ENCODE results near the gene ZMYND19.
"Not testable (repeated sequence)": the region's sequence is repeated elsewhere in the genome, so short reads cannot be mapped to it uniquely, and the experiment has no call there.

ZMYND19 gene

GRCh38 chr9:137540536-137540935 is 49.8 kb downstream of the ZMYND19 start:
- H3K4me3 ChIP-seq (replicated peaks in 1 of 2; ENCODE audit: low read depth in 2 of 2, low read length in 2 of 2) = no peak overlapping the region
- no peak for TF ChIP-seq CTCF (IDR thresholded peaks at IDR 0.05; ENCODE audit: low read depth, low read length)
- DNase-seq (ENCODE audit: low read depth in 2 of 2) = no peak

GRCh38 chr9:137538058-137538457 is 52.3 kb downstream of the ZMYND19 start:
- H3K4me3 ChIP-seq (replicated peaks in 1 of 2; ENCODE audit: low read depth in 2 of 2, low read length in 2 of 2) = no peak overlapping the region
- no peak for TF ChIP-seq CTCF (IDR thresholded peaks at IDR 0.05; ENCODE audit: low read depth, low read length)
- DNase-seq (ENCODE audit: low read depth in 2 of 2) = no peak

- not testable (repeated sequence) for H3K4me3 ChIP-seq (replicated peaks in 1 of 2; ENCODE audit: low read depth in 2 of 2, low read length in 2 of 2); DNase-seq (ENCODE audit: low read depth in 2 of 2)
Measured at GRCh38 chr9:137536594-137537131, 53.6 kb downstream of the ZMYND19 start.

- no peak overlapping the region for H3K4me3 ChIP-seq (replicated peaks in 1 of 2; ENCODE audit: low read depth in 2 of 2, low read length in 2 of 2)
- no peak for DNase-seq (ENCODE audit: low read depth in 2 of 2)
- TF ChIP-seq CTCF (IDR thresholded peaks at IDR 0.05; ENCODE audit: low read depth, low read length) = no peak
Measured at GRCh38 chr9:137535120-137535428, 55.2 kb downstream of the ZMYND19 start.

GRCh38 chr9:137534256-137535119 is 55.8 kb downstream of the ZMYND19 start:
- peak; percentile 76 for TF ChIP-seq CTCF (IDR thresholded peaks at IDR 0.05; ENCODE audit: low read depth, low read length)
- DNase-seq (ENCODE audit: low read depth in 2 of 2) = peak; percentile 71 to 75
- H3K4me3 ChIP-seq (replicated peaks in 1 of 2; ENCODE audit: low read depth in 2 of 2, low read length in 2 of 2) = no peak overlapping the region

- not testable (repeated sequence) for H3K4me3 ChIP-seq (replicated peaks in 1 of 2; ENCODE audit: low read depth in 2 of 2, low read length in 2 of 2); DNase-seq (ENCODE audit: low read depth in 2 of 2)
Measured at GRCh38 chr9:137532891-137533468, 57.3 kb downstream of the ZMYND19 start.

Data from cardiac fibroblast (primary cell).